Esophagus muscularis mucosa (tissue), 4 donors: Measurements from ENCODE around the gene SLC29A2. TPM values are rescaled to one million over a fixed set of nuclear protein-coding genes. Genes with fewer than 3 reads are reported as not detected.

Experiments used
- DNase-seq: peaks from one replicate; pipeline ENCODE4 v3.0.0-alpha.2; 2017; ENCODE audit errors: extremely low spot score
- H3K27ac ChIP-seq, 4 donors: fragments of 200-600 bp; sonication (generic); replicated peaks in 1 of 4; 1 replicate in 3 of 4; 2 replicates in 1 of 4; pipeline ENCODE4 v1.5.1; 2016 to 2019; ENCODE audit warnings: mild to moderate bottlenecking in 1 of 4
- H3K27me3 ChIP-seq, 4 donors: fragments of 200-600 bp; sonication (generic); one replicate each; pipeline versions ENCODE4 v1.5.1 to v1.6.0; 2016 to 2019
- H3K36me3 ChIP-seq, 4 donors: fragments of 200-600 bp; sonication (generic); one replicate each; pipeline ENCODE4 v1.5.1; 2016 to 2019
- H3K4me1 ChIP-seq, 4 donors: fragments of 200-600 bp; sonication (generic); one replicate each; pipeline ENCODE4 v1.5.1; 2016 to 2019
- H3K4me3 ChIP-seq, 4 donors: fragments of 200-600 bp; sonication (generic); 1 replicate in 2 of 4; 2 replicates in 2 of 4; pipeline ENCODE4 v1.5.1; 2016 to 2019; ENCODE audit warnings: mild to moderate bottlenecking in 4 of 4, moderate library complexity in 1 of 4
- H3K9me3 ChIP-seq, 4 donors: fragments of 200-600 bp; sonication (generic); 1 replicate in 3 of 4; 2 replicates in 1 of 4; pipeline ENCODE4 v1.5.1; 2016 to 2019
- EP300 ChIP-seq: sonication (generic); formaldehyde crosslinking; IDR thresholded peaks from one replicate; pipeline ENCODE4 v1.6.1; 2017; ENCODE audit warnings: antibody characterized with exemption
- POLR2A ChIP-seq: fragments of 450-650 bp; IDR thresholded peaks from one replicate; pipeline ENCODE4 v1.6.1; 2017; ENCODE audit warnings: antibody characterized with exemption, moderate library complexity, mild to moderate bottlenecking, low read depth
- POLR2AphosphoS5 ChIP-seq, 2 donors: sonication (generic); formaldehyde crosslinking; IDR thresholded peaks; one replicate each; pipeline ENCODE4 v1.6.1; 2017; ENCODE audit warnings: antibody characterized with exemption in 2 of 2
- WGBS: methylation state at CpG from one replicate; pipeline ENCODE4 v1.1.5; 2018; 5-methylcytosine and 5-hydroxymethylcytosine counted together
- intact Hi-C: fragments of 100-400 bp; cut with DNase I; formaldehyde crosslinking; loops from one replicate; pipeline ENCODE4 v1.15.1; 2023
- total RNA-seq, 4 donors: library from RNA; depleted of rRNA; stranded (reverse); fragments of >200 nt; gene quantifications; one replicate each; pipeline versions ENCODE4 v1.1.0 to v1.2.1, GENCODE V29; 2016
- TF ChIP-seq, protein P1 (sequence below), 3 experiments: fragments of 200-600 bp in 2 of 3; fragments of 450-650 bp in 1 of 3; sonication (generic) in 2 of 3; IDR thresholded peaks; one replicate each; pipeline ENCODE4 v1.5.1; 2017 to 2019; ENCODE audit warnings: antibody characterized with exemption in 3 of 3, mild to moderate bottlenecking in 2 of 3, moderate library complexity in 1 of 3

SLC29A2 gene
- total RNA-seq, 4 donors from 2014 or later: 0.50 to 3.6 (median 1.7) TPM

DNA sequence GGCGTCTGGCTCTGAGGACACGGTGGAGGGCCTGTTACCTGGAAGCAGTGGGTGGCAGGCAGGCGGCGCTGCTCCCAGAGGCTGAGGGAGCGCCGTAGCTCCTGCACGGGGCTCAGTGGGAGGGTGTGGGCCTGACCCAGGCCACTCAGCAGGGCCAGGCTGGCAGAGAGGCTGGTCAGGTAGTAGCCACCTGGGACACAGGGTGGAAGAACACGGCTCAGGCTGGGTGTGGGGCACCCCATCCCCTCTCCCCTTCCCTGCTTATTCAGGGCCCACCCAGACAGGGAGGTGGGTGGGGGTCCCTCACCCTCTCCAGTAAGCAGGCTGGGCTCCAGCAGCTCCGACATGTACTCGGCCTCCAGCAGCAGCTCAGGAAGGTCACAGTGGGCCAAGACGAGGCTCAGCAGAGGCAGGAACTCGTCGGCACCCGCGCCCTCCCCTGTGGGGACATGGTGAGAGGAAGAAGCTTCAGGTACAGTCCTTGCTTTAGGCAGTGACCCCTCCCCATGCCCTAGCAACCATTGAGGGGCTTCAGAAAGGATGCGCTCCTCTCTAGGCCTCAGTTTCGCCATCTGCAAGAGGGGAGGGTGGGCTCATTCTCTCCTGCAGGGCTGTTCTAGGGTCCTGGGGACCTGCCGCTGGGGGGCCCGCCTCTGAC, 38.2 kb downstream of the SLC29A2 start:
- no peak for DNase-seq
- intact Hi-C loops: no loop called here
- H3K4me1 ChIP-seq: peaks cover 29 to 39% (median 36%) of the 10 kb centered on the region in 4 donors
- no peaks in the 10 kb centered on the region for H3K9me3 ChIP-seq
- H3K27ac ChIP-seq: no peak overlapping the region
- H3K27me3 ChIP-seq: no peaks in the 10 kb centered on the region
- TF ChIP-seq POLR2A (no peak), EP300 (no peak), POLR2AphosphoS5 (IDR thresholded peaks at IDR 0.05) (no peak)
- TF ChIP-seq, protein P1, sequence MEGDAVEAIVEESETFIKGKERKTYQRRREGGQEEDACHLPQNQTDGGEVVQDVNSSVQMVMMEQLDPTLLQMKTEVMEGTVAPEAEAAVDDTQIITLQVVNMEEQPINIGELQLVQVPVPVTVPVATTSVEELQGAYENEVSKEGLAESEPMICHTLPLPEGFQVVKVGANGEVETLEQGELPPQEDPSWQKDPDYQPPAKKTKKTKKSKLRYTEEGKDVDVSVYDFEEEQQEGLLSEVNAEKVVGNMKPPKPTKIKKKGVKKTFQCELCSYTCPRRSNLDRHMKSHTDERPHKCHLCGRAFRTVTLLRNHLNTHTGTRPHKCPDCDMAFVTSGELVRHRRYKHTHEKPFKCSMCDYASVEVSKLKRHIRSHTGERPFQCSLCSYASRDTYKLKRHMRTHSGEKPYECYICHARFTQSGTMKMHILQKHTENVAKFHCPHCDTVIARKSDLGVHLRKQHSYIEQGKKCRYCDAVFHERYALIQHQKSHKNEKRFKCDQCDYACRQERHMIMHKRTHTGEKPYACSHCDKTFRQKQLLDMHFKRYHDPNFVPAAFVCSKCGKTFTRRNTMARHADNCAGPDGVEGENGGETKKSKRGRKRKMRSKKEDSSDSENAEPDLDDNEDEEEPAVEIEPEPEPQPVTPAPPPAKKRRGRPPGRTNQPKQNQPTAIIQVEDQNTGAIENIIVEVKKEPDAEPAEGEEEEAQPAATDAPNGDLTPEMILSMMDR (IDR thresholded peaks at IDR 0.05): no peak
- no peak overlapping the region for H3K4me3 ChIP-seq
- 95% methylated on average over 10 of the region's 19 CpGs for WGBS
- peaks cover 0 to 44% (median 40%) of the 10 kb centered on the region in 4 donors for H3K36me3 ChIP-seq

DNA sequence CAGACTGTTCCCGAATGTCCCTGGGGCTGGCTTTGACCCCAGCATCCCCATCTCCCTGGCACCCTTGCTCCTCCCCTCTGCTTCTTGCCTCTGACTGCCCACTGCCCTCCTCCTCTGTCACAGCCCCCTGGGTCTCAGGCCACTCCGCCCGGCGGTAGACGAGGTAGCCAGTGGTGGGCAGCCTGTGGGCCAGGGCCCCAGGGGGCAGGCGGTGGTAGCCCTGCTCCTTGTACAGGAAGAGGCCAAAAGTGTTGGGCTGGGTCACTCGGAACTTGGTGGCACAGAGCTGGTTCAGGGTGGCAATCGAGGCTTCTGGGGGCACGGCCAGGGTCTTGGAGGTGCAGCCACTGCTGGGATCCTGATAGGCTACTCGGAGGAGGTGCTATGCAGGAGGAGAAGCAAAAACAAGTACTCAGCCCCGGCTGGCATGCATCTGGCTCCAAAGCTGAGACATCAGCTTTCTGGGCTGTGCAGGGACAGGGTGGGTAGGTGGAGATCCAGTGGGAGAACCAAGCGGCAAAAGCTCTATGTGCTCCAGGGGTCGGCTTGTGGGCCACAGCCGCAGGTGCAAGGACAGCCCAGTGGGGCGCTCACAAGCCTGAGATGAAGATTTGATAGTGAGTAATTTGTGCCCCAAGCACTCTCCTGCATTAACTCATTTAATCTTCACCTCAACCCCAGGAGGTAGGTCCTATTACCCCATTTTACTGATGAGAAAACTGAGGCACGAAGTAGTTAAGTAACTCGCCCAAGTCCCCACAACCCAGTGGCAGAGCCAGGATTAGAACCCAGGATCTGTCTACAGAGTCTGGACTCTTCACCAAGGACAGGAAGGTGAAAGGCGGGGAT, 39.0 kb downstream of the SLC29A2 start:
- H3K4me1 ChIP-seq: peaks cover 37 to 46% (median 43%) of the 10 kb centered on the region in 4 donors
- H3K36me3 ChIP-seq: peaks cover 0 to 37% (median 33%) of the 10 kb centered on the region in 4 donors
- intact Hi-C loops: no loop called here
- no peak for DNase-seq
- TF ChIP-seq POLR2AphosphoS5 (IDR thresholded peaks at IDR 0.05): no peak
- no peak for TF ChIP-seq POLR2A
- no peak for TF ChIP-seq EP300
- TF ChIP-seq, protein P1 (IDR thresholded peaks at IDR 0.05): no peak
- WGBS: 84% methylated on average over 18 of the region's 18 CpGs
- H3K4me3 ChIP-seq: no peak overlapping the region
- H3K27ac ChIP-seq: no peak overlapping the region
- H3K9me3 ChIP-seq: no peaks in the 10 kb centered on the region
- no peaks in the 10 kb centered on the region for H3K27me3 ChIP-seq

DNA sequence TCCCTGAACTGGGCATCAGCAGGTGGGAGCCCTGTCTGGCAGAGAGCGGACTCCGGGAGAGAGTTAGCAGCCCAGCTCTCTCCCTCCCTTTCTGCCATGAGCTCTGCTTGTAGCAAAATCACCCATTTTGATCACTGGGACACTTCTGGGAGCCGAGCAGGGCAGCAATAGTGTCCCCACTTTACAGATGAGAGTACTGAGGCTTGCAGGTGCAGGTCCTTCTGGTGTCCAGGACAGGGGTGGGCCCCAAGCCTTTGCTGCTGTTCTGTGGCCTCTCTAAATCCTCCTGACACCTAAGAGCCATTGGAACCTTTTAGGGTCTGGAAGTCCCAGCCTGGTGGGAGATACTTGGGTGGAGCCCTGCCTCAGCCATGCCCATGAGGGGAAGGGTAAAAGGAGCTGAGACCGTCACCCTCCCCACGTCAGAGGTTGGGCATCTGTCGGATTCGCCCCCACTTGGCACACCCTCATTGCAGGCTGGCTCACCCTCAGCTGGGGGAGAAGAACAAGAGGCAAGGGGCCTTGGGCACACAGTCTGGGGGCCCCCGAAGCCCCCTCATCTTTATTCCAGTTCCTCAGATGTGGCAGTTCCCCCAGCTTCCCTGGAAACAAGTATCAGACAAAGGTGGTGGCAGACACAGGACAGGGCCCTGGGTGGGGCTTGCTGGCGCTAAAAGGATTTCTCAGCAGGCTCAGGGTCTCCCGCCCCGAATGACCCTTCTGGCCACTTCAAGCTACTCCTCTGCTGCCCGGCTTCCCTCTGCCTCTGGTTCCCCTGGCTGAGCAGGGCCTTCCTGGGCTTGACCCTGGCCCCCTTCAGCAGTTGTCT, 39.8 kb downstream of the SLC29A2 start:
- no peaks in the 10 kb centered on the region for H3K9me3 ChIP-seq
- H3K4me1 ChIP-seq: peaks cover 44 to 48% (median 47%) of the 10 kb centered on the region in 4 donors
- WGBS: 92% methylated on average over 9 of the region's 12 CpGs
- intact Hi-C loops: no loop called here
- TF ChIP-seq EP300 (no peak), POLR2AphosphoS5 (IDR thresholded peaks at IDR 0.05) (no peak), POLR2A (no peak)
- TF ChIP-seq, protein P1 (IDR thresholded peaks at IDR 0.05): no peak
- H3K27me3 ChIP-seq: no peaks in the 10 kb centered on the region
- H3K27ac ChIP-seq: no peak overlapping the region
- DNase-seq: no peak
- no peak overlapping the region for H3K4me3 ChIP-seq
- peaks cover 0 to 29% (median 25%) of the 10 kb centered on the region in 4 donors for H3K36me3 ChIP-seq

DNA sequence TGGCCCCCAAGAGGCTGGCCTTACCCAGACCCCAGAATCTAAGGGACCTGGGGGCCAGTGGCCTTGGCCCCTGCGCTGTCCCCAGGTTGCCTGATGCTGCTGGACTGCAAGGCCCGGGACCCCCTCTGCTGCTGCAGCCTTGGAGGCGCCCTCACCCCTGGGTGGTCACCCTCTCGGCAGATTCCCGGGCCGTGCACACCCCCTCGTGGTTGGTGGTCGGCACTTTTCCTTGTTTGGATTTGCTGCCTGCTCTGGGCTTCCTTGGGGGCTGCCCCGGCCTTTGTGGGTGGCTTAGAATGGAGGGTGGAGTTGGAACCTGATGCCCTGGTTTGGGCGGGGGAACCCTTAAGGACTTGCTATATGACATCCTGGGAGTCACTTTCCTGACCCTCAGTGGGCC, 40.6 kb downstream of the SLC29A2 start:
- intact Hi-C loops: no loop called here
- Histone ChIP-seq H3K4me1 (peaks cover 44 to 48% (median 47%) of the 10 kb centered on the region in 4 donors), H3K36me3 (peaks cover 0 to 29% (median 25%) of the 10 kb centered on the region in 4 donors), H3K4me3 (no peak overlapping the region), H3K27ac (no peak overlapping the region), H3K9me3 (no peaks in the 10 kb centered on the region), H3K27me3 (no peaks in the 10 kb centered on the region)
- DNase-seq: no peak
- no peak for TF ChIP-seq POLR2A
- TF ChIP-seq, protein P1 (IDR thresholded peaks at IDR 0.05): no peak
- no peak for TF ChIP-seq EP300
- TF ChIP-seq POLR2AphosphoS5 (IDR thresholded peaks at IDR 0.05): no peak
- 49% methylated on average over 8 of the region's 10 CpGs for WGBS
